ENCODE measurements around the gene DDX39B.

Gene DDX39B

GRCh38 chr6:31574106-31575061 is 32.6 kb upstream of the DDX39B start:
- Histone ChIP-seq H3K4me1 (ENCODE audit: control insufficient read depth, insufficient read depth, low read length) (no peaks in the 10 kb centered on the region), H3K9me3 (ENCODE audit: control insufficient read depth in 2 of 2, low read length in 2 of 2) (no peaks in the 10 kb centered on the region), H3K4me3 (ENCODE audit: low read length in 2 of 2) (no peak overlapping the region), H3K27ac (ENCODE audit: low read length) (peak overlapping the region; percentile 49), H3K36me3 (ENCODE audit: control insufficient read depth in 2 of 2, insufficient read depth in 2 of 2, low read length in 2 of 2) (no peaks in the 10 kb centered on the region), H3K27me3 (ENCODE audit: control insufficient read depth in 1 of 2, insufficient read depth in 2 of 2, low read length in 2 of 2) (peaks cover 0 to 2% of the 10 kb centered on the region in 2 donors), H3K9ac (ENCODE audit: low read length in 2 of 2) (no peak overlapping the region)

- H3K27me3 ChIP-seq (ENCODE audit: control insufficient read depth in 1 of 2, insufficient read depth in 2 of 2, low read length in 2 of 2): peaks cover 3 to 6% of the 10 kb centered on the region in 2 donors
- H3K36me3 ChIP-seq (ENCODE audit: control insufficient read depth in 2 of 2, insufficient read depth in 2 of 2, low read length in 2 of 2): no peaks in the 10 kb centered on the region
- no peak overlapping the region for H3K4me3 ChIP-seq (ENCODE audit: low read length in 2 of 2)
- H3K9ac ChIP-seq (ENCODE audit: low read length in 2 of 2): no peak overlapping the region
- no peak overlapping the region for H3K27ac ChIP-seq (ENCODE audit: low read length)
- no peaks in the 10 kb centered on the region for H3K9me3 ChIP-seq (ENCODE audit: control insufficient read depth in 2 of 2, low read length in 2 of 2)
- H3K4me1 ChIP-seq (ENCODE audit: control insufficient read depth, insufficient read depth, low read length): no peaks in the 10 kb centered on the region
These were observed 31.7 kb upstream of the DDX39B start for GRCh38 chr6:31573239-31574105.

- Histone ChIP-seq H3K27me3 (ENCODE audit: control insufficient read depth in 1 of 2, insufficient read depth in 2 of 2, low read length in 2 of 2) (peaks cover 11 to 13% of the 10 kb centered on the region in 2 donors), H3K4me3 (ENCODE audit: low read length in 2 of 2) (no peak within 1 kb of the TSS), H3K27ac (ENCODE audit: low read length) (no peak within 1 kb of the TSS), H3K4me1 (ENCODE audit: control insufficient read depth, insufficient read depth, low read length) (no peaks in the 10 kb centered on the region), H3K9me3 (ENCODE audit: control insufficient read depth in 2 of 2, low read length in 2 of 2) (no peaks in the 10 kb centered on the region), H3K9ac (ENCODE audit: low read length in 2 of 2) (no peak within 1 kb of the TSS), H3K36me3 (ENCODE audit: control insufficient read depth in 2 of 2, insufficient read depth in 2 of 2, low read length in 2 of 2) (no peaks in the 10 kb centered on the region)
These were observed 30.5 kb upstream of the DDX39B start, which contains the start of gene LTA for GRCh38 chr6:31572041-31572911. Gene LTA, plus strand, starts transcription at chr6:31572289. Its CDS starts 454 bp downstream, at chr6:31572743.

GRCh38 chr6:31569861-31570536 is 28.2 kb upstream of the DDX39B start:
- Histone ChIP-seq H3K9me3 (ENCODE audit: control insufficient read depth in 2 of 2, low read length in 2 of 2) (no peaks in the 10 kb centered on the region), H3K27me3 (ENCODE audit: control insufficient read depth in 1 of 2, insufficient read depth in 2 of 2, low read length in 2 of 2) (peaks cover 11 to 13% of the 10 kb centered on the region in 2 donors), H3K27ac (ENCODE audit: low read length) (no peak overlapping the region), H3K9ac (ENCODE audit: low read length in 2 of 2) (no peak overlapping the region), H3K36me3 (ENCODE audit: control insufficient read depth in 2 of 2, insufficient read depth in 2 of 2, low read length in 2 of 2) (no peaks in the 10 kb centered on the region), H3K4me1 (ENCODE audit: control insufficient read depth, insufficient read depth, low read length) (no peaks in the 10 kb centered on the region), H3K4me3 (ENCODE audit: low read length in 2 of 2) (no peak overlapping the region)

- peaks cover 11 to 13% of the 10 kb centered on the region in 2 donors for H3K27me3 ChIP-seq (ENCODE audit: control insufficient read depth in 1 of 2, insufficient read depth in 2 of 2, low read length in 2 of 2)
- no peak overlapping the region for H3K27ac ChIP-seq (ENCODE audit: low read length)
These were observed 26.7 kb upstream of the DDX39B start for GRCh38 chr6:31568537-31568961.

GRCh38 chr6:31567531-31568370 is 25.9 kb upstream of the DDX39B start:
- Histone ChIP-seq H3K9me3 (ENCODE audit: control insufficient read depth in 2 of 2, low read length in 2 of 2) (no peaks in the 10 kb centered on the region), H3K9ac (ENCODE audit: low read length in 2 of 2) (no peak overlapping the region)

More at GRCh38 chr6:31568537-31568961, 26.7 kb upstream of the DDX39B start:
- Histone ChIP-seq H3K4me1 (ENCODE audit: control insufficient read depth, insufficient read depth, low read length) (no peaks in the 10 kb centered on the region), H3K36me3 (ENCODE audit: control insufficient read depth in 2 of 2, insufficient read depth in 2 of 2, low read length in 2 of 2) (no peaks in the 10 kb centered on the region), H3K9me3 (ENCODE audit: control insufficient read depth in 2 of 2, low read length in 2 of 2) (no peaks in the 10 kb centered on the region), H3K9ac (ENCODE audit: low read length in 2 of 2) (no peak overlapping the region), H3K4me3 (ENCODE audit: low read length in 2 of 2) (no peak overlapping the region)

GRCh38 chr6:31560697-31561058 is 18.9 kb upstream of the DDX39B start:
- peak overlapping the region in 1 of 2 donors; percentile 15 for H3K9ac ChIP-seq (ENCODE audit: low read length in 2 of 2)
- no peak overlapping the region for H3K4me3 ChIP-seq (ENCODE audit: low read length in 2 of 2)
- peaks cover 4% of the 10 kb centered on the region for H3K4me1 ChIP-seq (ENCODE audit: control insufficient read depth, insufficient read depth, low read length)
- H3K27ac ChIP-seq (ENCODE audit: low read length): peak overlapping the region; percentile 24
- peaks cover 24 to 30% of the 10 kb centered on the region in 2 donors for H3K36me3 ChIP-seq (ENCODE audit: control insufficient read depth in 2 of 2, insufficient read depth in 2 of 2, low read length in 2 of 2)
- H3K9me3 ChIP-seq (ENCODE audit: control insufficient read depth in 2 of 2, low read length in 2 of 2): no peaks in the 10 kb centered on the region
- no peaks in the 10 kb centered on the region for H3K27me3 ChIP-seq (ENCODE audit: control insufficient read depth in 1 of 2, insufficient read depth in 2 of 2, low read length in 2 of 2)

More at GRCh38 chr6:31567531-31568370, 25.9 kb upstream of the DDX39B start:
- no peaks in the 10 kb centered on the region for H3K4me1 ChIP-seq (ENCODE audit: control insufficient read depth, insufficient read depth, low read length)
- no peak overlapping the region for H3K4me3 ChIP-seq (ENCODE audit: low read length in 2 of 2)
- H3K27ac ChIP-seq (ENCODE audit: low read length): no peak overlapping the region
- H3K27me3 ChIP-seq (ENCODE audit: control insufficient read depth in 1 of 2, insufficient read depth in 2 of 2, low read length in 2 of 2): peaks cover 11 to 13% of the 10 kb centered on the region in 2 donors
- no peaks in the 10 kb centered on the region for H3K36me3 ChIP-seq (ENCODE audit: control insufficient read depth in 2 of 2, insufficient read depth in 2 of 2, low read length in 2 of 2)

GRCh38 chr6:31559958-31560696 is 18.3 kb upstream of the DDX39B start:
- H3K4me1 ChIP-seq (ENCODE audit: control insufficient read depth, insufficient read depth, low read length): peaks cover 4% of the 10 kb centered on the region
- H3K9ac ChIP-seq (ENCODE audit: low read length in 2 of 2): peak overlapping the region in 1 of 2 donors; percentile 15
- no peaks in the 10 kb centered on the region for H3K9me3 ChIP-seq (ENCODE audit: control insufficient read depth in 2 of 2, low read length in 2 of 2)
- H3K4me3 ChIP-seq (ENCODE audit: low read length in 2 of 2): no peak overlapping the region
- peak overlapping the region; percentile 24 for H3K27ac ChIP-seq (ENCODE audit: low read length)
- peaks cover 24 to 30% of the 10 kb centered on the region in 2 donors for H3K36me3 ChIP-seq (ENCODE audit: control insufficient read depth in 2 of 2, insufficient read depth in 2 of 2, low read length in 2 of 2)
- H3K27me3 ChIP-seq (ENCODE audit: control insufficient read depth in 1 of 2, insufficient read depth in 2 of 2, low read length in 2 of 2): no peaks in the 10 kb centered on the region

- Histone ChIP-seq H3K9me3 (ENCODE audit: control insufficient read depth in 2 of 2, low read length in 2 of 2) (no peaks in the 10 kb centered on the region), H3K36me3 (ENCODE audit: control insufficient read depth in 2 of 2, insufficient read depth in 2 of 2, low read length in 2 of 2) (peaks cover 24 to 30% of the 10 kb centered on the region in 2 donors), H3K4me1 (ENCODE audit: control insufficient read depth, insufficient read depth, low read length) (peaks cover 4% of the 10 kb centered on the region), H3K4me3 (ENCODE audit: low read length in 2 of 2) (no peak overlapping the region), H3K9ac (ENCODE audit: low read length in 2 of 2) (no peak overlapping the region), H3K27me3 (ENCODE audit: control insufficient read depth in 1 of 2, insufficient read depth in 2 of 2, low read length in 2 of 2) (no peaks in the 10 kb centered on the region), H3K27ac (ENCODE audit: low read length) (peak overlapping the region; percentile 24)
These were observed 17.8 kb upstream of the DDX39B start for GRCh38 chr6:31559606-31559957.

All from stomach smooth muscle (tissue), 2 donors.